K562 (cell line): Measurements from ENCODE around the gene ITGAD. TPM values are rescaled to one million over a fixed set of nuclear protein-coding genes. Genes with fewer than 3 reads are reported as not detected.

Experiments used
- ATAC-seq: fragments of 200-7000 bp; cut with Tn5 transposase; 3 replicates; pipeline ENCODE4 v1.9.1; 2020; ENCODE audit warnings: moderate library complexity
- BruUV-seq: library from RNA; stranded (reverse); fragments of 400-500 nt; replicated peaks from 2 replicates; lab custom pipeline; 2021; lab: Mats Ljungman, UMichigan
- CTCF ChIA-PET: fragments of 300-600 bp; formaldehyde crosslinking; extraction: SDS; loops from one replicate; lab custom pipeline; 2021; ENCODE audit warnings: low intra/inter-chr PET ratio; lab: Yijun Ruan, JAX
- POLR2A ChIA-PET: fragments of 300-600, 350-650 bp; sonication (Branson Sonifier 250); formaldehyde crosslinking; extraction: SDS; loops from one replicate; lab custom pipeline; 2021; ENCODE audit warnings: antibody characterized with exemption, inconsistent platforms; lab: Yijun Ruan, JAX
- DNase-seq, 4 experiments: peaks; one replicate each; pipeline versions ENCODE4 v3.0.0 to v3.0.0-alpha.2; 2011 to 2018; ENCODE audit warnings: low spot score in 3 of 4, mixed read lengths in 3 of 4; ENCODE audit errors: extremely low read depth in 1 of 4
- FAIRE-seq: peaks from 2 replicates; lab custom pipeline; 2011; peaks lifted over from hg19 to GRCh38; lab: Jason Lieb, UNC
- H2AFZ ChIP-seq: 2 replicates; pipeline ENCODE4 v1.6.0; 2011; ENCODE audit warnings: low read depth, low read length, control low read depth, inconsistent platforms
- H3K27ac ChIP-seq: fragments of 200-600 bp; 3 replicates; pipeline ENCODE4 v1.8.0; 2011; ENCODE audit warnings: low read depth, mild to moderate bottlenecking, control low read depth, inconsistent platforms, low read length, moderate library complexity, mixed read lengths; ENCODE audit errors: extremely low read depth
- H3K27me3 ChIP-seq, 2 experiments: fragments of 300-600 bp in 1 of 2; 2 replicates in 1 of 2; 3 replicates in 1 of 2; pipeline versions ENCODE4 v1.6.0 to v1.8.0; 2011; ENCODE audit warnings: inconsistent platforms in 2 of 2, low read length in 2 of 2, mild to moderate bottlenecking in 1 of 2, mixed read lengths in 1 of 2, moderate library complexity in 1 of 2; ENCODE audit not compliant: control insufficient read depth in 2 of 2, insufficient read depth in 2 of 2
- H3K36me3 ChIP-seq: fragments of 300-600 bp; 3 replicates; pipeline ENCODE4 v1.8.0; 2011; ENCODE audit warnings: mild to moderate bottlenecking, low read length, inconsistent platforms; ENCODE audit not compliant: control insufficient read depth, insufficient read depth
- H3K4me1 ChIP-seq, 2 experiments: fragments of 200-600 bp in 1 of 2; replicated peaks in 1 of 2; 2 replicates in 1 of 2; 3 replicates in 1 of 2; pipeline versions ENCODE4 v1.5.1 to v1.8.0; 2011; ENCODE audit warnings: inconsistent platforms in 2 of 2, low read length in 2 of 2, mild to moderate bottlenecking in 1 of 2, mixed read lengths in 1 of 2, moderate library complexity in 1 of 2; ENCODE audit not compliant: control insufficient read depth in 2 of 2, insufficient read depth in 2 of 2
- H3K4me2 ChIP-seq: 2 replicates; pipeline ENCODE4 v1.6.1; 2011; ENCODE audit warnings: low read length, control low read depth, inconsistent platforms, mixed read lengths; ENCODE audit not compliant: insufficient read depth
- H3K4me3 ChIP-seq: fragments of 200-600 bp; sonication (generic), shearing (Covaris generic); 2 replicates; pipeline ENCODE4 v1.5.1; 2016; ENCODE audit warnings: control low read depth, inconsistent platforms
- H3K79me2 ChIP-seq: fragments of 200-600 bp; 3 replicates; pipeline ENCODE4 v1.8.0; 2011; ENCODE audit warnings: low read length, inconsistent platforms; ENCODE audit not compliant: control insufficient read depth, insufficient read depth
- H3K9ac ChIP-seq, 2 experiments: 2 replicates each; pipeline versions ENCODE4 v1.6.0 to v1.6.1; 2011; ENCODE audit warnings: low read depth in 2 of 2, low read length in 2 of 2, control low read depth in 1 of 2, inconsistent platforms in 1 of 2, mild to moderate bottlenecking in 1 of 2, mixed read lengths in 1 of 2; ENCODE audit not compliant: insufficient read depth in 1 of 2
- H3K9me1 ChIP-seq: one replicate; pipeline ENCODE4 v1.6.0; 2011; ENCODE audit warnings: inconsistent platforms, mild to moderate bottlenecking, low read length, moderate library complexity; ENCODE audit not compliant: control insufficient read depth, insufficient read depth
- H3K9me3 ChIP-seq: replicated peaks from 2 replicates; pipeline ENCODE4 v1.5.1; 2011; ENCODE audit warnings: low read depth, low read length, inconsistent platforms; ENCODE audit not compliant: control insufficient read depth, insufficient read depth
- H4K20me1 ChIP-seq: replicated peaks from 2 replicates; pipeline ENCODE4 v1.6.1; 2011; ENCODE audit warnings: low read length, inconsistent platforms, mixed read lengths; ENCODE audit not compliant: control insufficient read depth, insufficient read depth
- C11orf30 ChIP-seq: fragments of 450-650 bp; IDR thresholded peaks from 2 replicates; pipeline ENCODE4 v1.6.1; 2016; ENCODE audit warnings: low read depth, mild to moderate bottlenecking
- FOSL1 ChIP-seq: fragments of 200-800 bp; sonication (Bioruptor generic); conservative IDR thresholded peaks from 2 replicates; pipeline ENCODE4 v1.6.1; 2016; ENCODE audit warnings: missing genetic modification characterization, missing compliant biosample characterization
- HDAC1 ChIP-seq, 2 experiments: fragments of 450-650 bp; IDR thresholded peaks; 2 replicates each; pipeline ENCODE4 v1.6.1; 2016 to 2017; ENCODE audit warnings: inconsistent platforms in 1 of 2, mild to moderate bottlenecking in 1 of 2, moderate library complexity in 1 of 2
- HDAC3 ChIP-seq: fragments of 450-650 bp; IDR thresholded peaks from 2 replicates; pipeline ENCODE4 v1.6.1; 2018; ENCODE audit warnings: borderline replicate concordance, mild to moderate bottlenecking, moderate library complexity; ENCODE audit not compliant: partially characterized antibody
- ZNF764 ChIP-seq: fragments of 250-450 bp; sonication (Bioruptor Pico); IDR thresholded peaks from 2 replicates; pipeline ENCODE4 v1.4.0; 2020; ENCODE audit warnings: low read depth, mild to moderate bottlenecking, moderate library complexity
- WGBS: fragments of 100-300 bp; shearing (Covaris generic); methylation state at CpG from one replicate; pipeline ENCODE4 v1.1.6; 2016; ENCODE audit warnings: low coverage, mixed read lengths; ENCODE audit not compliant: insufficient coverage; ENCODE audit errors: missing lambda C conversion rate; 5-methylcytosine and 5-hydroxymethylcytosine counted together
- in situ Hi-C: fragments of 300-500 bp; cut with MboI; formaldehyde crosslinking; loops from 4 replicates; pipeline ENCODE4 v1.15.0; 2018; ENCODE audit warnings: inconsistent platforms, mixed read lengths
- intact Hi-C: fragments of 100-400 bp; cut with micrococcal nuclease; formaldehyde crosslinking; loops from 2 replicates; pipeline ENCODE4 v1.14.2; 2022
- polyA plus RNA-seq, 8 experiments: library from polyadenylated mRNA; depleted of rRNA in 4 of 8; stranded (reverse) in 5 of 8; unstranded in 3 of 8; fragments of >200 nt; fragmentation: Nextera tagmentation in 2 of 8; fragmentation: Illumina TruSeq in 1 of 8; extraction: Ambion mirVana in 2 of 8; extraction: Trizol in 1 of 8; gene quantifications; 2 replicates each; pipeline versions ENCODE4 v1.2.1 to v1.2.3, GENCODE V29; 2011 to 2014; ENCODE audit warnings: inconsistent platforms in 1 of 8, missing spikeins in 1 of 8
- total RNA-seq, 7 experiments: library from RNA; depleted of rRNA in 6 of 7; stranded (reverse); fragments of >200 nt in 6 of 7; fragmentation: Illumina TruSeq in 2 of 7; extraction: Trizol in 2 of 7; gene quantifications; 2 replicates each; pipeline versions ENCODE4 v1.2.1 to v1.2.3, GENCODE V29; 2011 to 2021; ENCODE audit warnings: low replicate concordance in 1 of 7

Gene ITGAD
- total and polyA plus RNA-seq, 9 of the 15 experiments (the other 6 are each of a cell fraction or from before 2014, with no cell fraction given), result not detected

DNA sequence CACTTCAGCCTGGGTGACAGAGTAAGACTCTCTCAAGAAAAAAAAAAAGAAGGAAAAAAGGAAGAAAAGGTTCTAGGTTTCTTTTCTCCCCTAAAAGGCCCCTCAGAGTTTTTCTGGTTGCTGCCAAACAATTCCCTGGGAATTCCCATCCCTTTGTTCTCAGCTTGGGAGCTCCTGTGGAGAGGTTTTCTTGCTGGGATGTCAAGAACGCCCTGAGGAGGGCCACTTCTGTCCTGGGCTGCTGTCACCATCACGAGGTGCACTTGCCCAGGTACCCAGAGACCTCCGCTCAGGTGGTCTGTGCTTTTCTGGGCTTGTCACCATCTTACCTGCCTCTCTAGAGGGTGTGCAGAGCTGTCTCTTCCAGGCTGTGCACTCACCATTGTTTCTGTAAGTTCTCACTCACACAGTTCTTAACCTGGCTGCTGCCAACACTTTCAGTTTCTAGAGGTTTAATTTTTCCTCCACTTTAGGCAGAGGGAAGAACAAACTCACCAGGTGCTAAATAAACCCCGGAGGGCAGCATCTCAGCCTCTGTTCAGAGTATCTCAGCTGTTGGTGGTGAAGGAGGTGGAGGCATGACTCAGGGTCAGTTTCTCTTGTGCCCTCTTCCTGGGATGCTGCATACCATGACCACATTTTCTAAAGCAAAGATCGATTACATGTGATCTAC, 37.4 kb downstream of the ITGAD start:
- H3K9me3 ChIP-seq, result no peaks in the 10 kb centered on the region
- no peak for DNase-seq

More for the DNA sequence above, 37.4 kb downstream of the ITGAD start:
- Histone ChIP-seq H3K9me1 (no peaks in the 10 kb centered on the region), H3K9ac (no peak overlapping the region; a peak in 1 of 4 replicates), H3K79me2 (no peaks in the 10 kb centered on the region), H3K27me3 (peaks cover 0 to 2% of the 10 kb centered on the region in 2 experiments; a peak in 3 of 5 replicates), H3K4me3 (no peak overlapping the region), H4K20me1 (no peaks in the 10 kb centered on the region), H2AFZ (no peak overlapping the region)
- CTCF ChIA-PET, result no interaction called here
- ATAC-seq, result no peak
- in situ Hi-C loops, result loop anchor here (25.0 kb wide), 1 partner anchor 443 kb away; the partner anchor contains the start of gene HSD3B7
- no peak for TF ChIP-seq HDAC1 (IDR thresholded peaks at IDR 0.05)
- TF ChIP-seq ZNF764 (CRISPR knock-in tag), result no peak
- no peak for TF ChIP-seq HDAC3
- no peak for TF ChIP-seq C11orf30
- TF ChIP-seq FOSL1 (tag), result no peak
- TF ChIP-seq, all 486 proteins: peak for 0
- no TSS peak for BruUV-seq
- POLR2A ChIA-PET, result no interaction called here
- no peak overlapping the region for H3K27ac ChIP-seq
- 6% methylated on average over 5 of the region's 5 CpGs for WGBS
- no peak for FAIRE-seq
- no peak overlapping the region for H3K4me2 ChIP-seq
- peaks cover 0 to 10% of the 10 kb centered on the region in 2 experiments; a peak in 2 of 5 replicates for H3K4me1 ChIP-seq
- no peaks in the 10 kb centered on the region for H3K36me3 ChIP-seq
- intact Hi-C loops, result no loop called here
